HG03342 (cell line): Measurements from ENCODE around the gene EEF2KMT.
A peak's percentile ranks its signal among the peaks of the same experiment; 100 is the strongest.

Experiments
- ATAC-seq: cut with Tn5 transposase; IDR thresholded peaks from one replicate; pipeline ENCODE4 v1.9.1; 2021; ENCODE audit warnings: mild to moderate bottlenecking, moderate library complexity; ENCODE audit not compliant: unreplicated experiment

EEF2KMT gene

GRCh38 chr16:5044011-5044540 is 53.5 kb downstream of the EEF2KMT start:
- no peak for ATAC-seq

- no peak for ATAC-seq
Measured at GRCh38 chr16:5042574-5043171, 54.9 kb downstream of the EEF2KMT start.

GRCh38 chr16:5041600-5042133 is 55.9 kb downstream of the EEF2KMT start:
- ATAC-seq, result peak; percentile 71

GRCh38 chr16:5040451-5040850 is 57.1 kb downstream of the EEF2KMT start:
- ATAC-seq, result no peak

- no peak for ATAC-seq
Measured at GRCh38 chr16:5036228-5037156, 61.1 kb downstream of the EEF2KMT start.

GRCh38 chr16:5035909-5036227 is 61.7 kb downstream of the EEF2KMT start:
- no peak for ATAC-seq
